ENCODE measurements around the gene FABP2.

- TF ChIP-seq GATA2 (IDR thresholded peaks at IDR 0.05; ENCODE audit: low read depth, low read length) (no peak), GATA3 (IDR thresholded peaks at IDR 0.05; ENCODE audit: low read depth, low read length) (no peak)
Observed at GRCh38 chr4:119321921-119322687, at the start of gene FABP2.
